Spleen (tissue), 11 donors: ENCODE data around the gene MYCBP. TPM values are rescaled to one million over a fixed set of nuclear protein-coding genes. Genes with fewer than 3 reads are reported as not detected.

Source experiments
- DNase-seq: peaks from one replicate; pipeline ENCODE4 v3.0.0-alpha.2; 2020
- H3K27ac ChIP-seq, 8 donors: fragments of 200-600 bp; sonication (generic) in 7 of 8; 1 replicate in 4 of 8; 2 replicates in 4 of 8; pipeline versions ENCODE4 v1.5.0 to v1.8.0; 2016 to 2021; ENCODE audit warnings: inconsistent platforms in 4 of 8, mild to moderate bottlenecking in 4 of 8, moderate library complexity in 1 of 8
- H3K27me3 ChIP-seq, 7 donors: fragments of 200-600 bp; sonication (generic) in 6 of 7; replicated peaks in 1 of 7; 1 replicate in 4 of 7; 2 replicates in 3 of 7; pipeline versions ENCODE4 v1.5.0 to v1.8.0; 2016 to 2021; ENCODE audit warnings: inconsistent platforms in 3 of 7, mild to moderate bottlenecking in 1 of 7
- H3K36me3 ChIP-seq, 6 donors: fragments of 200-600 bp; sonication (generic) in 5 of 6; 1 replicate in 4 of 6; 2 replicates in 2 of 6; pipeline versions ENCODE4 v1.5.0 to v1.8.0; 2016 to 2021; ENCODE audit warnings: inconsistent platforms in 2 of 6
- H3K4me1 ChIP-seq, 6 donors: fragments of 200-600 bp; sonication (generic) in 5 of 6; 1 replicate in 3 of 6; 2 replicates in 3 of 6; pipeline versions ENCODE4 v1.5.0 to v1.8.0; 2016 to 2021; ENCODE audit warnings: inconsistent platforms in 3 of 6
- H3K4me3 ChIP-seq, 8 donors: fragments of 200-600 bp; sonication (generic) in 7 of 8; 1 replicate in 4 of 8; 2 replicates in 4 of 8; pipeline versions ENCODE4 v1.5.0 to v1.8.0; 2016 to 2021; ENCODE audit warnings: inconsistent platforms in 4 of 8, mild to moderate bottlenecking in 4 of 8, moderate library complexity in 2 of 8
- H3K9me3 ChIP-seq, 8 donors: fragments of 200-600 bp; sonication (generic) in 7 of 8; 1 replicate in 4 of 8; 2 replicates in 4 of 8; pipeline versions ENCODE4 v1.5.0 to v1.8.0; 2016 to 2021; ENCODE audit warnings: inconsistent platforms in 4 of 8
- CTCF ChIP-seq, 11 experiments: fragments of 200-600 bp in 7 of 11; fragments of 450-650 bp in 4 of 11; sonication (generic) in 4 of 11; IDR thresholded peaks in 8 of 11; conservative IDR thresholded peaks in 3 of 11; 1 replicate in 7 of 11; 2 replicates in 4 of 11; pipeline versions ENCODE4 v1.4.0 to v1.8.0; 2016 to 2021; ENCODE audit warnings: antibody characterized with exemption in 11 of 11, inconsistent platforms in 4 of 11, mild to moderate bottlenecking in 1 of 11
- POLR2A ChIP-seq, 3 donors: fragments of 450-650 bp; IDR thresholded peaks; one replicate each; pipeline ENCODE4 v1.5.1; 2017; ENCODE audit warnings: antibody characterized with exemption in 3 of 3, mild to moderate bottlenecking in 1 of 3
- POLR2AphosphoS5 ChIP-seq, 3 donors: sonication (generic); formaldehyde crosslinking; IDR thresholded peaks; one replicate each; pipeline ENCODE4 v1.5.1; 2017; ENCODE audit warnings: antibody characterized with exemption in 3 of 3
- WGBS, 5 donors: extraction: QIAGEN DNeasy Blood & Tissue Kit in 3 of 5; methylation state at CpG; one replicate each; pipeline versions ENCODE4 v1.1.5 to v1.1.7; 2013 to 2018; 5-methylcytosine and 5-hydroxymethylcytosine counted together
- intact Hi-C: fragments of 100-400 bp; cut with DNase I; formaldehyde crosslinking; loops from one replicate; pipeline ENCODE4 v1.15.0; 2023; ENCODE audit warnings: low total_unique reads
- polyA plus RNA-seq, 3 donors: library from polyadenylated mRNA; stranded (reverse); fragments of 200-250 nt; gene quantifications; one replicate each; pipeline ENCODE4 v1.2.1, GENCODE V29; 2013
- total RNA-seq, 7 donors: library from RNA; depleted of rRNA in 3 of 7; stranded (reverse); fragments of >200 nt in 3 of 7; fragmentation: NEBNext Ultra II Directional in 4 of 7; extraction: Animal tissue kit (Norgen Biotek cat#: 25700) in 4 of 7; gene quantifications; one replicate each; pipeline versions ENCODE4 v1.1.0 to v1.2.1, GENCODE V29; 2016 to 2021
- donor health status: healthy with polysubstance abuse.
- donor health status: DM: no; HTN: no; CAD: no; lungs with moderate emphysema.
- donor health status: DM: no; HTN: no; CAD: no.
- donor health status: Bipolar disorder and iron deficiency.
- donor health status: healthy.
- donor health status: DM: no; HTN: no; CAD: no.
- donor health status: DM: yes; HTN: yes; CAD: no.

MYCBP gene
- total and polyA plus RNA-seq, 10 donors, result 8.1 to 20.9 (median 12.8) TPM

GRCh38 chr1:38905985-38906384 lies 32.8 kb upstream of the MYCBP start:
- H3K36me3 ChIP-seq, result no peaks in the 10 kb centered on the region
- H3K27me3 ChIP-seq, result no peaks in the 10 kb centered on the region
- DNase-seq, result no peak
- no peak overlapping the region for H3K4me3 ChIP-seq
- H3K9me3 ChIP-seq, result peaks cover 0 to 28% (median 21%) of the 10 kb centered on the region in 8 donors
- intact Hi-C loops, result no loop called here
- no peaks in the 10 kb centered on the region for H3K4me1 ChIP-seq
- no peak for TF ChIP-seq POLR2AphosphoS5 (IDR thresholded peaks at IDR 0.05)
- no peak for TF ChIP-seq CTCF (IDR thresholded peaks at IDR 0.05 in 8 of 11, conservative IDR thresholded peaks at IDR 0.05 in 3 of 11)
- TF ChIP-seq POLR2A (IDR thresholded peaks at IDR 0.05), result no peak
- no peak overlapping the region for H3K27ac ChIP-seq
- WGBS, 5 donors, result 74 to 100% (median 96%) methylated on average over 2 of the region's 2 CpGs

- H3K9me3 ChIP-seq, result no peaks in the 10 kb centered on the region
- no peak overlapping the region for H3K4me3 ChIP-seq
- DNase-seq, result no peak
- H3K27ac ChIP-seq, result no peak overlapping the region
- TF ChIP-seq POLR2AphosphoS5 (IDR thresholded peaks at IDR 0.05), result no peak
- TF ChIP-seq CTCF (IDR thresholded peaks at IDR 0.05 in 8 of 11, conservative IDR thresholded peaks at IDR 0.05 in 3 of 11), result no peak
- TF ChIP-seq POLR2A (IDR thresholded peaks at IDR 0.05), result no peak
- WGBS, 5 donors, result 86 to 94% (median 88%) methylated on average over 4 of the region's 4 CpGs
- intact Hi-C loops, result no loop called here
- no peaks in the 10 kb centered on the region for H3K36me3 ChIP-seq
- H3K4me1 ChIP-seq, result no peaks in the 10 kb centered on the region
- no peaks in the 10 kb centered on the region for H3K27me3 ChIP-seq
These were observed 26.4 kb upstream of the MYCBP start for GRCh38 chr1:38899560-38899959.

- no peak overlapping the region for H3K27ac ChIP-seq
- no peaks in the 10 kb centered on the region for H3K9me3 ChIP-seq
- intact Hi-C loops, result no loop called here
- H3K4me3 ChIP-seq, result no peak overlapping the region
- no peaks in the 10 kb centered on the region for H3K4me1 ChIP-seq
- no peak for DNase-seq
- TF ChIP-seq CTCF (IDR thresholded peaks at IDR 0.05 in 8 of 11, conservative IDR thresholded peaks at IDR 0.05 in 3 of 11), result no peak
- TF ChIP-seq POLR2A (IDR thresholded peaks at IDR 0.05), result no peak
- no peak for TF ChIP-seq POLR2AphosphoS5 (IDR thresholded peaks at IDR 0.05)
- no peaks in the 10 kb centered on the region for H3K36me3 ChIP-seq
- H3K27me3 ChIP-seq, result no peaks in the 10 kb centered on the region
These were observed 25.6 kb upstream of the MYCBP start for GRCh38 chr1:38898653-38899230.

GRCh38 chr1:38896169-38896568 lies 23.0 kb upstream of the MYCBP start:
- Histone ChIP-seq H3K4me1 (no peaks in the 10 kb centered on the region), H3K27me3 (no peaks in the 10 kb centered on the region), H3K36me3 (no peaks in the 10 kb centered on the region), H3K4me3 (no peak overlapping the region), H3K27ac (no peak overlapping the region), H3K9me3 (no peaks in the 10 kb centered on the region)
- TF ChIP-seq CTCF (IDR thresholded peaks at IDR 0.05 in 8 of 11, conservative IDR thresholded peaks at IDR 0.05 in 3 of 11), result no peak
- TF ChIP-seq POLR2AphosphoS5 (IDR thresholded peaks at IDR 0.05), result no peak
- no peak for TF ChIP-seq POLR2A (IDR thresholded peaks at IDR 0.05)
- 82 to 99% (median 93%) methylated on average over 2 of the region's 2 CpGs for WGBS, 5 donors
- intact Hi-C loops, result no loop called here
- no peak for DNase-seq
